C1 segment of cervical spinal cord (tissue), 14 donors: ENCODE measurements around the gene CFAP46.
"Not testable (repeated sequence)": the region's sequence is repeated elsewhere in the genome, so short reads cannot be mapped to it uniquely, and the experiment has no call there.

Source experiments
- DNase-seq, 14 donors: peaks; one replicate each; lab custom pipeline; 2025; lab: John Stamatoyannopoulos, UW

CFAP46 gene

GRCh38 chr10:132809232-132810140 lies 132.9 kb downstream of the CFAP46 start:
- DNase-seq = no peak

- no peak for DNase-seq
These were observed 133.8 kb downstream of the CFAP46 start for GRCh38 chr10:132808383-132809231.

- DNase-seq = no peak
These were observed 134.7 kb downstream of the CFAP46 start for GRCh38 chr10:132807621-132808049.

- DNase-seq = no peak
These were observed 135.8 kb downstream of the CFAP46 start for GRCh38 chr10:132806561-132807003.

DNA sequence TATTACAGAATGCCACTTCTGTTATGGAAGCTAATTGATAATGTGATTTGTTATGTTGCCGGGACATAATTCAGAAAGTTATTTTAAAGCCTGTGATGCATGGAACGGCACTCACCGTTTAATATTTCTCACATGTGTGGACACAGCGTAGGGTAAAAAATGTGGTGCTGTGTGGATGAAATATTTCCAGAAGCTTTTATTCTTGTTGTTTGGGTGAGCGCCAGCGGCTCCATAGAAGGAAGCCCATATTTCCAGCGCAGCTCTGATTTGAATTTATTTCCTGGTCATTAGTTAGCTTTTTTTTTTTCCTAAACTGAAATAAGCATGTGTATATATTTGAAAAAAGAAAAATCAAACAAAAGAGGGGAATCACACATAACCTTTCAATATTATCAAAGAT lies 136.3 kb downstream of the CFAP46 start:
- no peak for DNase-seq

- no peak for DNase-seq
These were observed 136.8 kb downstream of the CFAP46 start for GRCh38 chr10:132805599-132805998.

DNA sequence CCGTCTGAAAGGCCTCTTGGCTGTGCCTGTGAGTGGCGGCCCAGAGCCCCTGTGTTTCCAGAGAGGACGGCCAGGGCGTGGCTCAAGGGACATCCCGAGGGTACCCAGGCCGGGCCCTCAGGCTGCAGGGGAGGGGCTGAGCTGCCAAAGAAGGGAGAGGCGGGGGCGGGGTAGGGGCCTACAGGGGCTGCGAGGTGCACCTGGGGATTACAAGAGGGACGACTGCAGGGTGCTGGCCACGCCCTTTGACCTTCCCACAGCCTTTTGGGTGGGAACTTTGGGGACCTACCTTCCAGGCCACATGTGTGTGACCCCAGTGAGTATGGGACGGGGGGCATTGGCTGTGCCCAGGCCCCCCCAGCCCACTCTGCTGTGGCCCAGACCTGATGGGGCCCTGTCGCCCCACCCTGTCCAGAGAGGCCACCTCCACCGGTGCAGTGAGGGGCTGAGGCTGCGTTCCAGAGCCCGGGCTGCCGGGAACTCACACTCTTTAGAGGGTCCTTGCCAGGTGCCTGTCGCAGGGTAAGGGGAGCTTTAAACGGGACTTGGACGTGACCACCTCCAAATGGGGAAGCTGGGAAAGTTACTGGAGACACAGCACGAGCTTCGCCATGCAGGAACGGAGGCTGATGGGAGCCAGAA lies 137.5 kb downstream of the CFAP46 start:
- no peak for DNase-seq

DNA sequence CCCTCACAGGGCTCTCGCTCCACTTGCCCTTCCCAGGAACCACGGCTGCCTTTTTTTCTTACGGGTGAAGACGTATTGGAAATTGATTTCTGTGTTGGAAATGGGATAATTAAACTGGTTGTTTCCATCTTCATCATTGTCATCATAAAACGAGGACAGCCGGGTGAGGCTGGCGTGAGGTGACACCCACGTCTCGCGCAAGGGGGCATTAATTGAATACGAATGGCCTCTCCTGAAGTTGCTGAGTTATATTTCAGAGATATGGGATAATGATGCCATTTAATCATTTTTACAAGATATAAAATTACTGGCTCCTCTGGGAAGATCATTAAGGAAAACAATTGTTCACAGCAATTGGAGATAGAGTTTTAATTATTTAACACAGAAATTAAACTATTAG lies 138.1 kb downstream of the CFAP46 start:
- no peak for DNase-seq

DNA sequence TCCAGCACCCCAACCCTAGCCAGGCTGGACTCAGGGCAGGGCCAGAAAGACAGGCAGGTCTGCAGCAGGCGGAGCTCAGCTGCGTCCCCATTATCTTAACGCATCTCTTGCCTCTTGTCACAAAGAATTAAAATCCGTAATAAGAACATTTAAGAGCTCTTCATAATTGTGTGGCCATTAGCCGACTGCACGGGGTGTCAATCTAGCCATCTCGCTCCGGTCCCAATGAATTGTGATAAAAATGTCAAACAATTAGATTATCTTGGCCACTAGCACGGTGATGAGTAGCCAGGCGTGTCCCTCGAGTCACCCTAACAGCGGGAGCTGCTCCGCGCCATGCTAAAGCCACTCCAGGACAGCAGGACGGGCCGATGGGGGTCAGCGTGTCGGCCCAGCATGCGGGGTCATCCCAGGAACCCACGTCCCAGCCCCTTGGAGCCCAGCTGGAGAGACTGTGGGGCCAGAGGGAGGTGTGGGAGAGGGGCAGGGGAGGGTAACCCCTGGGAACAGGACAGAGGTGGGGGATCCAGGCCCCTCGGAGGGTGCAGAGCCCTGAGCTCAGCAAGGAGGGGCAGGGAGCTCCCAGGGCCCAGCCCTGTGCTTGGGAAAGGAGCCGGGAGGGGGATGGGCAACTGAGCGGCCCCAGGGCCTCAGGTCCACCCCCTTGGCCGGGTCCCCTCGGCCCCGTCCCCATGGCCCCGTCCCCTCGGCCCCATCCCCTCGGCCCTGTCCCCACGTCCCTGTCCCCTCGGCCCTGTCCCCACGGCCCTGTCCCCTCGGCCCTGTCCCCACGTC lies 138.8 kb downstream of the CFAP46 start:
- no peak for DNase-seq

- DNase-seq = no peak
These were observed 139.6 kb downstream of the CFAP46 start for GRCh38 chr10:132802694-132803320.

GRCh38 chr10:132802048-132802447 lies 140.3 kb downstream of the CFAP46 start:
- no peak for DNase-seq

DNA sequence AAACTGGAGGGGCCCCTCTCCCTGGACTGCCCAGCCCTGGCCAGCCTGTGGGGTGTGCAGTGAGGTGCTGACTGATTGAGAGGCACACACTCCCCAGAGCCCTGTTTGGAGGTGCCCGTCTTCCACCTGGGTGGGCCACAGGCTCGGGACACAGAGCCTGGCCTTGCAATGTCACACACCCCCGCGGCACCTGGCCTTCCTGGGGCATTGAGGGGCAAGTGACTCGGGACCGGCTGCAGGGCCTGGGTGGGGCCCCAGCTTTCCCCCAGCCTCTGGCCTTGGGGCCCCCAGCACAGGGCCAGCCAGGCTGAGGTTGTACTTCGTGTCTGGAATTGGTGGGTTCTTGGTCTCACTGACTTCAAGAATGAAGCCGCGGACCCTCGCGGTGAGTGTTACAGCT lies 142.5 kb downstream of the CFAP46 start:
- DNase-seq = no peak

DNA sequence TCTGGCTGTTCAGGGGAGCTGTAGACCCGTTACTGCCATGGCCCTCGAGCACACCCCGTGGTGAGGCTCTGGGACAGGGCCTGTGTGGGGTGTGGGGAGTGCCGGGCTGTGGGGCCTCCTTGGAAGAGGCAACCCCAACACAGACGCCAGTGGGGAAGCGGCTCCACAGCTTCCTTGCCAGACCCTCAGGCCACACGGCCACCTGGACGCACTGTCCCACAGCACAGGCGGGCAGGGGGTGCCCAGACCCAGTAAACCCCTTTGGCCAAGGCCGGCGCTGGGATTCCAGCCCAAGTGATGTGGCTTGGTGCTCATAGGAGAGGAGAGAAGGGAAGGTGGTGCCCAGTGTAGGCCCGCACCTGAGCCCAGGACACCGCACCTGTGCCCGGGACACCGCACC lies 143.5 kb downstream of the CFAP46 start:
- DNase-seq = no peak

DNA sequence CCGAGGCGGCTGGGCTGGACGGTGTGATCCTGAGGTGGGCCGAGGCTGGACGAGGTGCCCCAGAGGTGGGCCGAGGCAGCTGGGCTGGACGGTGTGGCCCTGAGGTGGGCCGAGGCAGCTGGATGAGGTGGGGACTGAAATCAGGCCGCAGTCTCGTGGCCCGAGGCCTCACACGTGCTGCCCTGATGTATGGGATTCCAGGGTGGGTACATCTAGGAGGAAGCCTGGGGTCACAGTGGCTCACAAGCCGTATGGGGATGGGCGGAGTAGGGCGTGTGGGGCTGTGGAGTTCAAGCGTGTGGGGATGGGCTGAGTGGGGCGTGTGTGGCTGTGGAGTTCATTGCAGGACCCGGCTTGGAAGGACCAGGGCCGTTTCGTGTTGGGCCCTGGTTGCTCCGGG lies 144.0 kb downstream of the CFAP46 start:
- DNase-seq = no peak

DNA sequence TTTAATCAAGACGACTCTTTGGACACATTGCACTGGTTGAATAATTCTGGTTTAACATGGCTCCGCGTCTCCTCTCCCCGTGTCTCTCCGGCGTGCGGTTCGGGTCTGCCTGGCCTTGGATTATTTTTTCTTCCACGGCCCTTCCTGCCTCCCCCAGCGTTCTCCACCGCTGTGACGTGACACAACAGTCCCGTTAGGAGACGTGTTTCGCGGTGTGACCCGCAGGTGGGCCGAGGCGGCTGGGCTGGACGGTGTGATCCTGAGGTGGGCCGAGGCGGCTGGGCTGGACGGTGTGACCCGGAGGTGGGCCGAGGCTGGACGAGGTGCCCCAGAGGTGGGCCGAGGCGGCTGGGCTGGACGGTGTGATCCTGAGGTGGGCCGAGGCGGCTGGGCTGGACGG lies 144.4 kb downstream of the CFAP46 start:
- not testable (repeated sequence) for DNase-seq

DNA sequence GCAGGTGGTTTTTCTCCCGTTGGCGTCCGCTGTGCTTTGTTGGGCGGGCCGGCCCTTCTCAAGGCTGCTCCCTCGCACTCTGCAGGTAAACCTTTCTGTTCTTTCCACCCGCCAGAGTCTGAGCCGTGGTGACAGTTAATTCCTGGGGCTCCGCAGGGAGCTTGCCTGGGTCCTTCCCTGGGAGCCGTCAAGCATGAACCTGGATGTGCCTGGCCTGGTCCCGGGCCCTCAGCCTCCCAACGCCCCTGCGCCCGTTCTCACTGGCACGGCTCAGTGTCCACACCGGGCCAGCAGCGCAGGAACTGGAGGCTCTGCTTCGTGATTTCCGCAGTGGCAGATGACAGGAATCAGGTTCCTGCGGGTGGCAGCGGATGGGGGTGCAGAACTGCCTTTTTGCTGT lies 145.5 kb downstream of the CFAP46 start:
- DNase-seq = no peak

GRCh38 chr10:132793871-132794849 lies 148.2 kb downstream of the CFAP46 start:
- no peak for DNase-seq

- DNase-seq = no peak
These were observed 149.2 kb downstream of the CFAP46 start for GRCh38 chr10:132793213-132793612.

DNA sequence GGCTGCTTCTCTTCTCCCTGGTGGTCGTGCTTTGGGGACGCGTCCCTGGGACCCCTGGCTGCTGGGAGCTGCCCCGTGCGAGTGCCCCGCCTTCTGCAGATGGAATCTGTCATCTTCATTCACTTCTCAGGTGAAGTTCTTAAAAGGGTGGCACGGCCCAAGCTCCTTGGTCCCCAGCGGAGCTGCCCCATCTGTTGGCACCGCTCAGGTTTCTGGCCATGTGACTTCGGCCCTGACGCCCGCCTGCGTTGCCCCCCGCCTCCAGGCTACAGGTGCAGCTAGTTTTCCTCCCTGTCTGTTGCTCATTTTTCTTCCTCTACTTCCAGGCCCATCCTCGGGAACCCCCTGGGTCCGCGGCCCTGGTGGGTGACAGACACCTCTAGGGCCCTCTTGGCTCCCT lies 149.6 kb downstream of the CFAP46 start:
- no peak for DNase-seq
